Measurements from ENCODE around the gene EOMES.

The EOMES gene

GRCh38 chr3:27678234-27678633 lies 43.9 kb downstream of the EOMES start:
- no peak for DNase-seq

GRCh38 chr3:27677565-27677964 lies 44.6 kb downstream of the EOMES start:
- DNase-seq: no peak

GRCh38 chr3:27675287-27675686 lies 46.8 kb downstream of the EOMES start:
- no peak for DNase-seq

GRCh38 chr3:27673701-27674100 lies 48.4 kb downstream of the EOMES start:
- no peak for DNase-seq

GRCh38 chr3:27671101-27671500 lies 51.0 kb downstream of the EOMES start:
- DNase-seq: no peak

GRCh38 chr3:27670619-27671018 lies 51.5 kb downstream of the EOMES start:
- DNase-seq: no peak

GRCh38 chr3:27669591-27669990 lies 52.5 kb downstream of the EOMES start:
- no peak for DNase-seq

GRCh38 chr3:27667751-27668150 lies 54.4 kb downstream of the EOMES start:
- DNase-seq: no peak

GRCh38 chr3:27666708-27667107 lies 55.4 kb downstream of the EOMES start:
- no peak for DNase-seq

- no peak for DNase-seq
Measured at GRCh38 chr3:27666272-27666671, 55.9 kb downstream of the EOMES start.
